Bone marrow (tissue), 2 donors: ENCODE measurements around the gene ATP7B.
"Not testable (repeated sequence)": the region's sequence is repeated elsewhere in the genome, so short reads cannot be mapped to it uniquely, and the experiment has no call there.

ENCODE experiments used
- DNase-seq, 2 donors: peaks; one replicate each; lab custom pipeline; 2025; lab: John Stamatoyannopoulos, UW

The ATP7B gene

GRCh38 chr13:52010890-52011631, at the start of gene ATP7B:
Gene ATP7B, minus strand, starts transcription at chr13:52011450. Its CDS starts 113 bp downstream, at chr13:52011337.
- DNase-seq: peak in 1 of 2 donors; percentile 7

- no peak for DNase-seq
These were observed 42.2 kb upstream of the ATP7B start for GRCh38 chr13:52053460-52053859.

- DNase-seq: no peak
These were observed 40.1 kb upstream of the ATP7B start for GRCh38 chr13:52051400-52051799.

- DNase-seq: no peak
These were observed 37.3 kb upstream of the ATP7B start for GRCh38 chr13:52048516-52048915.

GRCh38 chr13:52047463-52047862, 36.2 kb upstream of the ATP7B start:
- no peak for DNase-seq

GRCh38 chr13:52043675-52044074, 32.4 kb upstream of the ATP7B start:
- no peak for DNase-seq

GRCh38 chr13:52036037-52036436, 24.8 kb upstream of the ATP7B start:
- DNase-seq: no peak

GRCh38 chr13:52034616-52035226, 23.5 kb upstream of the ATP7B start:
- no peak for DNase-seq

GRCh38 chr13:52033039-52033438, 21.8 kb upstream of the ATP7B start:
- no peak for DNase-seq

- not testable (repeated sequence) for DNase-seq
These were observed 19.2 kb upstream of the ATP7B start for GRCh38 chr13:52030401-52030800.

GRCh38 chr13:52029569-52029968, 18.3 kb upstream of the ATP7B start:
- DNase-seq: no peak

- no peak for DNase-seq
These were observed 16.6 kb upstream of the ATP7B start for GRCh38 chr13:52027832-52028231.

- DNase-seq: no peak
These were observed 15.0 kb upstream of the ATP7B start for GRCh38 chr13:52026246-52026626.

GRCh38 chr13:52025475-52026245, 14.4 kb upstream of the ATP7B start:
- no peak for DNase-seq

- DNase-seq: no peak
These were observed 13.2 kb upstream of the ATP7B start, which contains the start of gene UTP14C for GRCh38 chr13:52024481-52024880. Gene UTP14C, plus strand, starts transcription at chr13:52024691. Its CDS starts 4,114 bp downstream, at chr13:52028805.

GRCh38 chr13:52022356-52022755, 11.1 kb upstream of the ATP7B start:
- no peak for DNase-seq

- no peak for DNase-seq
These were observed 8.9 kb upstream of the ATP7B start for GRCh38 chr13:52020191-52020590.

GRCh38 chr13:52016296-52016695, 5.0 kb upstream of the ATP7B start:
- no peak for DNase-seq

GRCh38 chr13:52012512-52012836, 1.2 kb upstream of the ATP7B start:
- no peak for DNase-seq

- DNase-seq: peak; percentile 93 to 97
These were observed 622 bp upstream of the ATP7B start, which contains the start of gene ALG11 for GRCh38 chr13:52011632-52012511. Gene ALG11, plus strand, starts transcription at chr13:52012398. Its CDS starts 21 bp downstream, at chr13:52012419.

GRCh38 chr13:52009946-52010345, 1.3 kb downstream of the ATP7B start:
- no peak for DNase-seq
